D721Med (cell line): ENCODE data around the gene ATAD5.

Experiments used
- DNase-seq: peaks from one replicate; pipeline ENCODE4 v3.0.0; 2011; ENCODE audit warnings: low spot score; ENCODE audit not compliant: insufficient read length
- FAIRE-seq: peaks from 2 replicates; lab custom pipeline; 2011; peaks lifted over from hg19 to GRCh38; lab: Jason Lieb, UNC
- CTCF ChIP-seq: IDR thresholded peaks from 2 replicates; pipeline ENCODE4 v1.5.1; 2012; ENCODE audit warnings: mild to moderate bottlenecking, control low read depth; ENCODE audit not compliant: insufficient read depth; ENCODE audit errors: missing control alignments

The ATAD5 gene

GRCh38 chr17:30920282-30920681 lies 88.5 kb downstream of the ATAD5 start:
- FAIRE-seq, result no peak
- no peak for TF ChIP-seq CTCF
- no peak for DNase-seq

- DNase-seq (no peak), FAIRE-seq (no peak)
- TF ChIP-seq CTCF, result no peak
These were observed 89.1 kb downstream of the ATAD5 start for GRCh38 chr17:30920683-30921543.

- no peak for FAIRE-seq
- TF ChIP-seq CTCF, result no peak
- DNase-seq, result no peak
These were observed 89.9 kb downstream of the ATAD5 start, which contains the start of gene ADAP2 for GRCh38 chr17:30921544-30922196. Gene ADAP2, plus strand, starts transcription at chr17:30921945. Its CDS starts 70 bp downstream, at chr17:30922015.

GRCh38 chr17:30922235-30923030 lies 90.7 kb downstream of the ATAD5 start:
- DNase-seq (no peak), FAIRE-seq (no peak)
- TF ChIP-seq CTCF, result no peak

GRCh38 chr17:30924341-30924740 lies 92.6 kb downstream of the ATAD5 start:
- TF ChIP-seq CTCF, result no peak
- DNase-seq, result no peak
- no peak for FAIRE-seq

- FAIRE-seq, result no peak
- no peak for DNase-seq
- no peak for TF ChIP-seq CTCF
These were observed 94.8 kb downstream of the ATAD5 start for GRCh38 chr17:30926516-30926915.
